Measurements from ENCODE around the gene CLTB.

The CLTB gene

DNA sequence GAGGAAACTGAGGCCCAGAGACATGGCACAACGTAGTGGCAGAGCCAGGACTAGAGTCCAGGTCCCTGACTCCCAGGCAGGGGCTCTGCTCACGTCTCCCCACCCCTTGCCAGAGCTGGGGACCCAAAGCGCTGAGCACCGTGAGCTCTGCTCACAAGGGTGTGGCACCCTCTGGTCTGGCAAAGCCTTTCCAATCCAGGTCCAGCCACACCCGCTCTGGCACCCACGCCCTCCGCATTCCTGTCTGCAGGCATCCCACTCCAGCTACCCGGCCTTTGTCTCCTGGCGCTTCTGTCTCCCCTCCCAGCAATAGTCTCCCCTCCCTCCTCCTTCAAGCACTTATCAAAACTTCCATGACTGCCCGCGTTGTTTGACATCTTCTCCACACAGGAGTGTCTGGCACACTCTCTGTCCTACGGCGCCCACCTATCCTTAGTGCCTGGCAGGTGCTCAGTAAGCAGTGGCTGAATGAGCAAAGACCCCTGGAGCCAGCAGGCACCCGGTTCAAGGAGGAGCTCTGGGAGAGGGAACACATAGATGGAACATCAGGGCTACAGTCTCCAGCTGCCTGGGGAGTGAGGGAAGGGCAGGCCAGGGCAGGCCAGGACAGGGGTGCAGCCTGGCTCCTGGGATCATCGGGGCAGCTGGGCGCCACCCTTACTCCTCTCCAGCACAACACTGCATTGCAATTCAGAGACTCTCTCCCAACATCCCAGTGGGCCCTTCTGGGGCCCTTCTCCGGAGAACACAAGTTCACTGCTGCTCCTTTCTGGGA is 15.8 kb downstream of the CLTB start:
- DNase-seq: no peak

DNA sequence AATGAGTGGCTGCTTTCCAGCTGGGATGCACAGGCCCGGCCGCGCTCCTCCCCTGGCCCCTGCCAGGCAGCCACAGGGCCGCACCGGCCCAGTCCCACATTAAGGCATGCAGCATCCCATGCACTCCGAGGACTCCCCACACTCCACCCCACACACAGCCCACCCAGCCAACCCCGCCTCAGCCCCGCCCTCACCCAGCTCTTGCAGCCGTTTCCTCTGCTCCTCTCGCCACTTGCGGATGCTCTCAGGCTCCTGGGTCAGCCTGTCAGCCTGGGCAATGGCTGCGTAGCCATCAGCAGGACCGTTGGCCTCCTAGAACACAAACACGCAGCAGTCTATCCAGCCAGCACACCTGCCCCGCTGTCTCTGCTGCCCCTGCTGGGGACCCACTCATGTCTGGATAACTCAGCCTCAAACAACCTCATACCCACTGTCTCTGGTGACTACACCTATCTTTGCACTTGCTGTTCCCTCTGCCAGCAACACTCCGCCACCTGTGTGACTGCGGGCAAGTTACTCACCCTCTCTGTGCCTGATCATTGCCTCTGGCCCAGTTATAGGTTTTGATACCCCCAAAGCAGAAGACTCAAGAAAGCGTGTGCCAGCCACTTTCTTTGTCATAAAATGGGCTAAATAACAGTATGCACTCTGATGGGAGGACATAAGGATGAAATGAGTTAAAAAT is 18.5 kb downstream of the CLTB start:
- DNase-seq: no peak

GRCh38 chr5:176396330-176396729 is 20.0 kb downstream of the CLTB start:
- no peak for DNase-seq

GRCh38 chr5:176394881-176395675 is 21.3 kb downstream of the CLTB start:
- no peak for DNase-seq

GRCh38 chr5:176394096-176394495 is 22.2 kb downstream of the CLTB start:
- no peak for DNase-seq

- DNase-seq: no peak
Observed at GRCh38 chr5:176392526-176392925, 23.8 kb downstream of the CLTB start.

- no peak for DNase-seq
Observed at GRCh38 chr5:176391999-176392398, 24.3 kb downstream of the CLTB start.

DNA sequence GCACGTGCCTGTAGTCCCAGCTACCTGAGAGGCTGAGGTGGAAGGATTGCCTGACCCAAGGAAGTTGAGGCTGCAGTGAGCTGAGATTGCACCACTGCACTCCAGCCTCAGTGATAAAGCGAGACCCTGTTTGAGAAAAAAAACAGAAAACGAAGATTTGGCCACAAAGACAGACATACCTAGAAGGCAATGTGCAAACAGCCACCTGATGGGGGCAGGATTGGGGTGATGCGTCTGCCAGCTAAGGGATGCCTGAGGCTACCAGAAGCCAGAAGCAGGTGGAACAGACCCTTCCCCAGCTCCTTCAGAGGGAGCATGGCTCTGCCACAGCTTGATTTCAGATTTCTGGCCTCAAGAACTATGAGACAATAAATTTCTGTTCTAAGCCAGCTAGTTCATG is 24.9 kb downstream of the CLTB start:
- no peak for DNase-seq

DNA sequence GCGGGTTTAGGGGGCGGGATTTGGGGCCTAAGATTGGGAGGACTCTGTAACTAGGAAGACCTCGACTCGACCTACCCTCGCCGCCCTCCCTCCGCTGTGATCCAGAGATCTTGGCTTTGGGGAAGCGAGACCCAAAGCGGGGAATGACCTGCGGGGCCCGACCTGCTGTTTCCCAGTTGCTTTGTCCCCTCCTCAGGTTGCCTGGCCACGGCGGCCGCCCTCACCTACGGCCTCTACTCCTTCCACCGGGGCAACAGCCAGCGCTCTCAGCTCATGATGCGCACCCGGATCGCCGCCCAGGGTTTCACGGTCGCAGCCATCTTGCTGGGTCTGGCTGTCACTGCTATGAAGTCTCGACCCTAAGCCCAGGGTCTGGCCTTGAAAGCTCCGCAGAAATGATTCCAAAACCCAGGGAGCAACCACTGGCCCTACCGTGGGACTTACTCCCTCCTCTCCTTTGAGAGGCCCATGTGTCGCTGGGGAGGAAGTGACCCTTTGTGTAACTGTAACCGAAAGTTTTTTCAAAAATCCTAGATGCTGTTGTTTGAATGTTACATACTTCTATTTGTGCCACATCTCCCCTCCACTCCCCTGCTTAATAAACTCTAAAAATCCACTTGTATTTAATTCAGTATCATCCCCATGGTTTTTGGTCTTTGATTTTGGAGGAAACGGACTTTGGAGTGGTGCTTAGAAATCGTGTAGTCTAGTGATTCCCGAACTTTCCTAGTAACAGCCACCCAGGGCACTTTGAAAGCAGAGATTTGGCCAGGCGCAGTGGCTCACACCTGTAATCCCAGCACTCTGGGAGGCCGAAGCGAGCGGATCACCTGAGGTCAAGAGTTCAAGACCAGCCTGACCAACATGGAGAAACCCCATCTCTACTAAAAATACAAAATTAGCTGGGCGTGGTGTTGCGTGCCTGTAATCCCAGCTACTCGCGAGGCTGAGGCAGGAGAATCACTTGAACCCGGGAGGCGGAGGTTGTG is 26.9 kb downstream of the CLTB start:
- no peak for DNase-seq

DNA sequence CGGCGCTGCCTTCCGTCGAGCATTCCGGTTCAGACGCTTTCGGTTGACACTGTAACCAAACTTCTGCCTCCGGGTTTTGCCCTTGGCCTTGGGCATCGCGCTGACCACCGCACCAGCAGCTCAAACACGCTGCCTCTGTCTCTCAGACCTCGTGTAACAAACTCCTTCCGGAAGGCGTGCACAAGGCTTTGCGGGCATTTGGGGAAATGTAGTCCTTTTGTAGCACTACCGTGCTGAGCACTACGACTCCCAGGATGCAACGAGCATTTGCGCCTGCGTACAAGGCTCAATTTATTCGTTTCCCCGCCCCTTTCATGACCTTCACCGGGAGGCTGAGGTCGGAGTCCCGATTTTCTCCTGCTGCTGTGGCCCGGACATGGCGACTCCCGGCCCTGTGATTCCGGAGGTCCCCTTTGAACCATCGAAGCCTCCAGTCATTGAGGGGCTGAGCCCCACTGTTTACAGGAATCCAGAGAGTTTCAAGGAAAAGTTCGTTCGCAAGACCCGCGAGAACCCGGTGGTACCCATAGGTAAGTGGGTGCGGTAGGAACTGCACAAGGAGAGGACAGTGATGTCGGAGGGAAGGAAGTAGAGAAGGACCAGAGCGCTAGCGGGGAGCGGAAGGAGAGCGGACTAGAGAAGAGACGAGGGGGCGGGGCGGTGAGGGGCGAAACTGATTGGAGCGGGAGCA is 27.8 kb downstream of the CLTB start, which contains the start of the genes HIGD2A and NOP16:
Gene HIGD2A (plus strand): TSS at position 308 of the 691 bp plus-strand sequence. CDS start 69 bp downstream, at position 377.
Gene NOP16 (minus strand): TSS at position 155 of the 691 bp plus-strand sequence. CDS start 59 bp downstream, at position 96.
- DNase-seq: no peak

DNA sequence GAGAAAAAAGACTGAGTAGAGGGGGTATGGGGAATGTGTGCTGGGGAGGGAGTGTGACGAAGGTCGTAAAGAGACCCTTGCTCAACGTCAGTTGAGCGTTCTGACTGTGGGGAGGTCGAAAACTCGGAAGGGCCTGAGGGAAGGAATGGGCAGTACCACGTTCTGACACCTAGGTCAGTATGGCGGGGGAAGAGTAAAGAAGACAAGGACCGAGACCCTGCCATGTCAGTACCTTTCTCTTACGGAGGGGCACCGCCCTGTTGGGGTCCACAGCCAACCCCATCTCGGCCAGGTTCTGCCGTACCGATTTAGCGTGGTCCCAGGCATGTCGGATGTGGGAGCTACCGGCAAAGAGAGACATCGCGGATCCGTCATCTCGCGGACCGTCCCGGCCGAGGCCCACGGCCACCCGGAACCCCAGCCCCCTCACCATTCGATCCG is 28.3 kb downstream of the CLTB start:
- no peak for DNase-seq

DNA sequence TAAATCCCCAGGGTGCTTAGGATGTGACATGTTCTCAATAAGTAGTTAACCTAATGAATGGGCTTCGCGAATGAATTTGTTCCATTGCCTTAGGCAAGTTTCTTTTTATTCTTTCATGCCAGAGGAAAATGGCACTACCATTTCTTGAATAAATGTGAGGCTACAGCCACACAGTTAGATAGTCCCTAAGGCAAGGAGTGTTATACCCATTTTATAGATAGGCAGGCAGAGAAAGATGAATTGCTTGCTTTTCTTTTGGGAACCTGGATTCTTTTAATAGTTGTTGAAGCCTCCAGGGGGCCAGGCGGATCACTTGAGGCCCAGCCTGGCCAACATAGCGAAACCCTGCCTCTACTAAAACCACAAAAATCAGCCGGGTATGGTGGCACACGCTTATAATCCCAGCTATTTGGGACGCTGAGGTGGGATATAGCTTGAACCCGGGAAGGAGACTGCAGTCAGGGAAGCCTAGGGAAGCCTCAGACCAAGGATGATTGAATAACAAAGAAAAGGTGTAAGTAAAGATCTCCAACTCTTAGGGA is 28.9 kb downstream of the CLTB start:
- DNase-seq: no peak

DNA sequence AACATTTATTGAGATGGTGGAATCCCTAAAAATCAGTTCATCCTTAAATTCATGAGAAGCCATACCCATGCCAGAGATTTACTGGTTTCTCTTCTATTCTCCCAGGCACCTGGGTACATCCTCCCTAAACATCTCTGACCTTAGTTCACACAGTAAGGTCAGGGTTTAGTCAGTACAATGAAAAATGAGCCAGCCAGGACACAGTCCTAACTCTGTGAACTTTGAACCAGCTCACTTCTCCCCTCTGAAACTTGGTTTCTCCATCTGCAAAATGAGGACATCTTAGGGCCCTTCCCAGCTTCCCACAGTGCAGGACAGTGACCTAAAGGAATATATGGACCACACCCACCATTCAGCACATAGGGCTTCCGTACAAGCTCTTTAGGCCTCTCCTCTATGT is 29.8 kb downstream of the CLTB start:
- DNase-seq: no peak

DNA sequence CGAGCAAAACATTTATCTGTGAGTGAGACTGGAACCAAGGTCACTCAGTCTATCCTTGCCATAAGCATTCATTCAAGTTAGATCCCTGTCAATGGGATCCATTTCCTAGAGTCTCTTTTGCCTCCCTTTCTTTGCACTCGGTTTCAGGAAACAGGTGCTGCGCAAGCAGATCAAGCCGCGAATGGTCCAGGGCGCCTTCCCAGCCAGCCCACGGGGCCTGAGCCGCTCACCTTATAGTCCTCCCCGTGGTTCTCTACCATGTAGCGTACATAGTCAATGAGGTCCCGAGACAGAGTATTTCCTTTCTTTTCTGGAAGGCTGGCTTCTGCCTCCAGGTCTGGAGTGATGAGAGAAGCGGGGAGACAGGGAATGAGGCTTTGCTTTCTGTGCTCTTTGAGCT is 31.3 kb downstream of the CLTB start:
- DNase-seq: no peak

DNA sequence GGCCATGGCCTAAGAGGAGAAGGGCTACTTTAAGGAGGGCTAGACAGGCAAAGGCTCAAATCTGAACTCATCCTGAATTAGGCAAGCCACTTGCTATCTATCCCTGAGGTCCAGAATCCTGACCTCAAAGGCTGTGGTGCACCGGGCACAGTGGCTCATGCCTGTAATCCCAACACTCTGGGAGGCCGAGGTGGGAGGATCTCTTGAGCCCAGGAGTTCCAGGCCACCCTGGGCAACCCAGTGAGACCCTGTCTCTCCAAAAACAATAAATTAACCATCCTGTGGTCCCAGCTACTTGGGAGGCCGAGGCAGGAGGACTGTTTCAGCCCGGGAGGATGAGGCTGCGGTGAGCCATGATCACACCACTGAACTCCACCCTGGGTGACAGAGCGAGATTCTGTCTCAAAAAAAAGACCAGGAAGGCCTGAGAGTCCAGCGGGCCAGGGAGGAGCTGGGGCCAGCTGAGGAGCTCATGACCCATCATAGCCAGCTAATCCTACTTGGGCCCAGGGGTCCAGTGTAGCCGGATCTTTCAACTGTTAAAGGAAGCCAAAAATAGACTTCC is 31.9 kb downstream of the CLTB start:
- DNase-seq: no peak

DNA sequence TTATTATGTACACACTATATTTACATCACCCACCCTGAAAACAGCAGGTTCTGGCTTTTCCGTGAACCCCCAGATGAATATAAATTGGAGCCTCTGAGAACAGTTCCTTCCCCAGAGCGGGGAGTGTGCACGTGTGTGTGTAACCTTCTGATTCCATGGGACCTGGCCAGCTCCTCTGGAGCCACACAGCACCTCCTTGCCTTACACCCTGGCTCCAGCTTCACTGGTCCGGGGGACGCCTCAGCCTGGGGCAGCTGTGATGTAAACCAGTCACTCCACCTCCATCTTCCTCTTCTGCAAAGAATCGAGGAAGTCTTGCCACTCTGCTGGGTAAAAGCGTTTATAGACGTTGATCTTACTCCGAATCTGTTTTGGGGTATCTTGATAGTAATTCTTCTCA is 32.4 kb downstream of the CLTB start:
- DNase-seq: no peak

DNA sequence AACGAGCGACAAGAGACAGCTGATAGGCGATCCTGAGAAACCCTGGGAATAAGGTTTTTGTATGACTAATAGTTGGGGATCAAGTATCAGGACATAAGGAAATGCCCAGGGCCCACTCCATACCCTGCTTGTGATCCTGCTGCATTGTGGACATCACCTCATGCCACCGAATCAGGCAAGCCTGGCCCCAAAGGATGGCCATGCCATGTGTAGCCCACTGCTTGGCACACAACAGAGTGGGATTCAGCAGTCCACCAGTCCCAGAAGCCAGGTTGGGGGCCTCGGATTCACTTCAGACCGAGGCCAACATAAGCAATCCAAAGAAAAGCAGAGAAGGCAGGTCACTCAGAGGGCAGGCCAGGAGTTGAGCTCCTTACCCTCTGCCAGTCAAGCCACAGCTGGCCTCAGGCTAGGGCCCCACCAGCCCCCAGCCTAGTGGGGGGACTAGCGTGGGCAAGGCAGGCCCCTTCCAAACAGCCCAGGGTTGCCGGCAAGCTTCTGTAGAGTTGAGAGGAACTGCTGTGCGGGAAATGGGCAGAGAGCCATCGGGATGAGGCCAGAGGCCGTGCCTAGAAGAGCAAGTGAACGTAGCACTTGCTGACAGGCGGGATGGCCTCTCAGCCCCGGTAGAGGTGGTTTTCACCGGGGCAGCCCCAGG is 33.0 kb downstream of the CLTB start:
- no peak for DNase-seq

DNA sequence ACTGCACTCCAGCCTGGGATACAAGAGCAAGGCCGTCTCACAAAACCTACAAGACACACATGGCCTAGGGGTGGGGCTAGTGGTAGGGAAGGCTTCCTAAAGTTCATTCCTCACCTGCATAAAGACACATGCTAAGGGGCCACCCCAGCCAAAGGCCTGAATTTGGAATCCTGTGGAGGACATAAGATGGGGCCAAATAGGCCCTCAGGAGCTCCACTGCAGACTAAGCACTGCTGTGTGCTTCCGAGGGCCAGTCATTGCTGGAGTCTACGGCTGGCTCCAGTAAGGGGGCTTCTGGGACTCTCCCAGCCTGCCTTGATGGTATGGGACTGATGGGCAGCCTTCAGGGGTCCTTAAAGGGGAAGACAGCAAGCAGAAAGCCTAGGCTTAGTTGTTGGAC is 33.6 kb downstream of the CLTB start:
- no peak for DNase-seq

DNA sequence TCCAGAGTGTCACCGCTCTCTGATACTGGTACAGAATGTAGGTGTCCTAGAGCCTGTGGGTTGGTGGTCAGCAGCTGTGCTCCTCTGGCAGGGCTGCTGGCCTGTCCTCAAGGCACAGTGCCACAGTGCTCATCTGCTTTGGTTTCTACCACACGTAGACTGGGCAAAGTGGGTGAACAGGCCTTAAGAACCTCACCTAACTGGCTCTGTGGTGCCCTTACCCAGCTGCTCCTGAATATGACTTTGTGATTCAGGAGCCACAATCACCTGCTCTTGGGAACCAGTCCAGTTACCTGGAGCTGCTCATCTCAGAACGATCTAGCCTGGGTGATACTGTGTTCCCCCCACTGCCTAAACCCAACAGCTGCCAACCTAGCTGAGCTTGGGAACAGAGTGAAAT is 34.4 kb downstream of the CLTB start:
- no peak for DNase-seq

GRCh38 chr5:176381423-176381822 is 34.9 kb downstream of the CLTB start:
- DNase-seq: no peak

All from cortex of kidney (tissue), 1 donor.